IgD-negative memory B cell (primary cell): ENCODE data around the gene FDX1. TPM values are rescaled to one million over a fixed set of nuclear protein-coding genes. Genes with fewer than 3 reads are reported as not detected.

Experiments used
- H3K27ac Mint-ChIP-seq, 3 donors: one replicate each; pipeline ENCODE4 v1.8.0; 2020 to 2022; ENCODE audit warnings: mild to moderate bottlenecking in 3 of 3, mixed read lengths in 3 of 3, moderate library complexity in 1 of 3
- H3K27me3 Mint-ChIP-seq: one replicate; pipeline ENCODE4 v1.8.0; 2021; ENCODE audit warnings: mixed read lengths
- H3K36me3 Mint-ChIP-seq: one replicate; pipeline ENCODE4 v1.8.0; 2020; ENCODE audit warnings: mild to moderate bottlenecking, mixed read lengths
- H3K4me1 Mint-ChIP-seq, 3 donors: one replicate each; pipeline ENCODE4 v1.8.0; 2020 to 2022; ENCODE audit warnings: mixed read lengths in 3 of 3, mild to moderate bottlenecking in 1 of 3
- H3K4me3 Mint-ChIP-seq, 4 donors: one replicate each; pipeline ENCODE4 v1.8.0; 2020 to 2022; ENCODE audit warnings: mild to moderate bottlenecking in 4 of 4, mixed read lengths in 4 of 4, moderate library complexity in 3 of 4
- H3K9me3 Mint-ChIP-seq, 3 donors: one replicate each; pipeline ENCODE4 v1.8.0; 2020 to 2021; ENCODE audit warnings: mixed read lengths in 3 of 3, mild to moderate bottlenecking in 1 of 3
- polyA plus RNA-seq: library from polyadenylated mRNA; unstranded; fragments of 300-500 nt; fragmentation: Illumina TruSeq; gene quantifications from one replicate; pipeline ENCODE4 v1.2.3, GENCODE V29; 2021

FDX1 gene
- polyA plus RNA-seq, 1 donor from 2014 or later, result 18.6 TPM

GRCh38 chr11:110425751-110426545 lies 3.8 kb upstream of the FDX1 start:
- peaks cover 2 to 4% (median 2%) of the 10 kb centered on the region in 3 donors for H3K9me3 Mint-ChIP-seq
- H3K27ac Mint-ChIP-seq, result no peak overlapping the region
- H3K27me3 Mint-ChIP-seq, result no peaks in the 10 kb centered on the region
- H3K36me3 Mint-ChIP-seq, result no peaks in the 10 kb centered on the region
- peaks cover 2 to 12% (median 7%) of the 10 kb centered on the region in 3 donors for H3K4me1 Mint-ChIP-seq
- H3K4me3 Mint-ChIP-seq, result no peak overlapping the region

GRCh38 chr11:110428040-110428439 lies 1.7 kb upstream of the FDX1 start:
- Mint-ChIP-seq H3K4me1 (peaks cover 17 to 28% (median 20%) of the 10 kb centered on the region in 3 donors), H3K9me3 (no peaks in the 10 kb centered on the region), H3K36me3 (no peaks in the 10 kb centered on the region), H3K27me3 (no peaks in the 10 kb centered on the region), H3K4me3 (peak overlapping the region in 2 of 4 donors; percentile 37 to 65), H3K27ac (no peak overlapping the region)

- Mint-ChIP-seq H3K36me3 (no peaks in the 10 kb centered on the region), H3K4me1 (peaks cover 23 to 36% (median 23%) of the 10 kb centered on the region in 3 donors), H3K4me3 (peak overlapping the region; percentile 37 to 92 (median 80)), H3K9me3 (no peaks in the 10 kb centered on the region), H3K27ac (peak overlapping the region; percentile 60 to 91 (median 70)), H3K27me3 (no peaks in the 10 kb centered on the region)
These were observed 605 bp upstream of the FDX1 start for GRCh38 chr11:110428956-110429730.

- Mint-ChIP-seq H3K4me1 (peaks cover 28 to 39% (median 28%) of the 10 kb centered on the region in 3 donors), H3K9me3 (no peaks in the 10 kb centered on the region), H3K4me3 (peak overlapping the region; percentile 93 to 97 (median 96)), H3K27me3 (no peaks in the 10 kb centered on the region), H3K36me3 (no peaks in the 10 kb centered on the region), H3K27ac (peak overlapping the region; percentile 80 to 91 (median 83))
These were observed 711 bp downstream of the FDX1 start for GRCh38 chr11:110430267-110431050.

GRCh38 chr11:110431051-110431672 lies 1.4 kb downstream of the FDX1 start:
- peak overlapping the region; percentile 93 to 97 (median 96) for H3K4me3 Mint-ChIP-seq
- peaks cover 28 to 39% (median 28%) of the 10 kb centered on the region in 3 donors for H3K4me1 Mint-ChIP-seq
- H3K9me3 Mint-ChIP-seq, result no peaks in the 10 kb centered on the region
- peak overlapping the region; percentile 80 to 91 (median 83) for H3K27ac Mint-ChIP-seq
- no peaks in the 10 kb centered on the region for H3K27me3 Mint-ChIP-seq
- H3K36me3 Mint-ChIP-seq, result no peaks in the 10 kb centered on the region

GRCh38 chr11:110431674-110432073 lies 1.9 kb downstream of the FDX1 start:
- Mint-ChIP-seq H3K27me3 (no peaks in the 10 kb centered on the region), H3K27ac (peak overlapping the region; percentile 80 to 91 (median 83)), H3K9me3 (no peaks in the 10 kb centered on the region), H3K4me3 (peak overlapping the region; percentile 93 to 97 (median 96)), H3K36me3 (no peaks in the 10 kb centered on the region), H3K4me1 (peaks cover 28 to 39% (median 28%) of the 10 kb centered on the region in 3 donors)

GRCh38 chr11:110432713-110433392 lies 3.1 kb downstream of the FDX1 start:
- Mint-ChIP-seq H3K4me1 (peaks cover 28 to 39% (median 28%) of the 10 kb centered on the region in 3 donors), H3K36me3 (no peaks in the 10 kb centered on the region), H3K27ac (no peak overlapping the region), H3K27me3 (no peaks in the 10 kb centered on the region), H3K4me3 (peak overlapping the region in 3 of 4 donors; percentile 43 to 95 (median 82)), H3K9me3 (no peaks in the 10 kb centered on the region)

GRCh38 chr11:110433393-110434333 lies 3.9 kb downstream of the FDX1 start:
- Mint-ChIP-seq H3K27ac (peak overlapping the region in 1 of 3 donors; percentile 1), H3K9me3 (no peaks in the 10 kb centered on the region), H3K4me3 (peak overlapping the region in 1 of 4 donors; percentile 54), H3K36me3 (peaks cover under 1% of the 10 kb centered on the region), H3K27me3 (no peaks in the 10 kb centered on the region), H3K4me1 (peaks cover 26 to 39% (median 28%) of the 10 kb centered on the region in 3 donors)

GRCh38 chr11:110434952-110435779 lies 5.4 kb downstream of the FDX1 start:
- Mint-ChIP-seq H3K36me3 (peaks cover 7% of the 10 kb centered on the region), H3K4me3 (peak overlapping the region in 2 of 4 donors; percentile 1 to 58), H3K27ac (no peak overlapping the region), H3K9me3 (no peaks in the 10 kb centered on the region), H3K4me1 (peaks cover 25 to 35% (median 34%) of the 10 kb centered on the region in 3 donors), H3K27me3 (no peaks in the 10 kb centered on the region)

- Mint-ChIP-seq H3K9me3 (no peaks in the 10 kb centered on the region), H3K4me1 (peaks cover 22 to 32% (median 31%) of the 10 kb centered on the region in 3 donors), H3K36me3 (peaks cover 9% of the 10 kb centered on the region), H3K4me3 (peak overlapping the region in 1 of 4 donors; percentile 16), H3K27ac (no peak overlapping the region), H3K27me3 (no peaks in the 10 kb centered on the region)
These were observed 6.3 kb downstream of the FDX1 start for GRCh38 chr11:110435780-110436717.

GRCh38 chr11:110438017-110438416 lies 8.3 kb downstream of the FDX1 start:
- Mint-ChIP-seq H3K36me3 (peaks cover 13% of the 10 kb centered on the region), H3K27ac (no peak overlapping the region), H3K9me3 (no peaks in the 10 kb centered on the region), H3K27me3 (no peaks in the 10 kb centered on the region), H3K4me3 (no peak overlapping the region), H3K4me1 (peaks cover 10 to 25% (median 16%) of the 10 kb centered on the region in 3 donors)
